H9 (cell line): ENCODE data around the gene CACNB4. TPM values are rescaled to one million over a fixed set of nuclear protein-coding genes. Genes with fewer than 3 reads are reported as not detected.

ENCODE experiments used
- DNase-seq: peaks from one replicate; pipeline ENCODE4 v3.0.0-alpha.2; 2017
- H2AFZ ChIP-seq: one replicate; pipeline ENCODE4 v1.6.1; 2013; ENCODE audit warnings: mild to moderate bottlenecking, low read length, control low read depth, moderate library complexity
- H2AK5ac ChIP-seq: 2 replicates; pipeline ENCODE4 v1.6.1; 2013; ENCODE audit warnings: low read length, control low read depth, mixed read lengths; ENCODE audit not compliant: insufficient read length
- H2BK120ac ChIP-seq: one replicate; pipeline ENCODE4 v1.6.1; 2013; ENCODE audit warnings: low read depth, mild to moderate bottlenecking, low read length, control low read depth, inconsistent platforms; ENCODE audit not compliant: poor library complexity, severe bottlenecking
- H2BK12ac ChIP-seq: 2 replicates; pipeline ENCODE4 v1.6.1; 2013; ENCODE audit warnings: low read length, control low read depth, mixed read lengths, low read depth; ENCODE audit not compliant: insufficient read length
- H2BK15ac ChIP-seq: 2 replicates; pipeline ENCODE4 v1.6.1; 2013; ENCODE audit warnings: low read depth, low read length, control low read depth
- H2BK20ac ChIP-seq: one replicate; pipeline ENCODE4 v1.6.1; 2013; ENCODE audit warnings: low read depth, mild to moderate bottlenecking, low read length, control low read depth, inconsistent platforms; ENCODE audit not compliant: poor library complexity, severe bottlenecking
- H2BK5ac ChIP-seq: 2 replicates; pipeline ENCODE4 v1.6.1; 2013; ENCODE audit warnings: low read length, control low read depth, mixed read lengths; ENCODE audit not compliant: insufficient read length
- H3K14ac ChIP-seq: 2 replicates; pipeline ENCODE4 v1.6.1; 2013; ENCODE audit warnings: low read length, control low read depth; ENCODE audit not compliant: insufficient read depth
- H3K18ac ChIP-seq: 2 replicates; pipeline ENCODE4 v1.6.1; 2013; ENCODE audit warnings: low read depth, mild to moderate bottlenecking, mixed read lengths, low read length, control low read depth; ENCODE audit not compliant: insufficient read length
- H3K23ac ChIP-seq: 2 replicates; pipeline ENCODE4 v1.6.1; 2013; ENCODE audit warnings: low read length, control low read depth, mixed read lengths, low read depth; ENCODE audit not compliant: insufficient read length
- H3K23me2 ChIP-seq: 2 replicates; pipeline ENCODE4 v1.6.1; 2013; ENCODE audit warnings: low read depth, mild to moderate bottlenecking, mixed read lengths, low read length, control low read depth; ENCODE audit not compliant: insufficient read length, poor library complexity, severe bottlenecking
- H3K27ac ChIP-seq: 2 replicates; pipeline ENCODE4 v1.5.1; 2013; ENCODE audit warnings: low read length, control low read depth, mixed read lengths, low read depth; ENCODE audit not compliant: insufficient read length
- H3K27me3 ChIP-seq: 2 replicates; pipeline ENCODE4 v1.6.1; 2013; ENCODE audit warnings: low read length, control low read depth, inconsistent platforms; ENCODE audit not compliant: insufficient read depth
- H3K4ac ChIP-seq: 2 replicates; pipeline ENCODE4 v1.6.1; 2013; ENCODE audit warnings: low read depth, mild to moderate bottlenecking, control low read depth, inconsistent platforms, low read length, moderate library complexity
- H3K4me1 ChIP-seq: 2 replicates; pipeline ENCODE4 v1.6.1; 2013; ENCODE audit warnings: low read length, control low read depth, inconsistent platforms; ENCODE audit not compliant: insufficient read depth
- H3K4me2 ChIP-seq: 2 replicates; pipeline ENCODE4 v1.6.1; 2013; ENCODE audit warnings: low read length, control low read depth, mixed read lengths; ENCODE audit not compliant: insufficient read length, insufficient read depth
- H3K56ac ChIP-seq: 2 replicates; pipeline ENCODE4 v1.6.1; 2013; ENCODE audit warnings: low read depth, mild to moderate bottlenecking, mixed read lengths, low read length, control low read depth; ENCODE audit not compliant: insufficient read length
- H3K79me1 ChIP-seq: 2 replicates; pipeline ENCODE4 v1.6.1; 2013; ENCODE audit warnings: low read depth, mild to moderate bottlenecking, moderate library complexity, low read length, control low read depth, inconsistent platforms; ENCODE audit not compliant: insufficient read depth, poor library complexity, severe bottlenecking
- H3K79me2 ChIP-seq: 2 replicates; pipeline ENCODE4 v1.6.1; 2013; ENCODE audit warnings: low read length, control low read depth, inconsistent platforms; ENCODE audit not compliant: insufficient read depth
- H3K9ac ChIP-seq: 2 replicates; pipeline ENCODE4 v1.6.1; 2013; ENCODE audit warnings: low read length, control low read depth, mixed read lengths; ENCODE audit not compliant: insufficient read length; ENCODE audit errors: extremely low read depth
- H3K9me3 ChIP-seq: one replicate; pipeline ENCODE4 v1.6.1; 2013; ENCODE audit warnings: low read depth, low read length, inconsistent platforms; ENCODE audit not compliant: control insufficient read depth
- H3T11ph ChIP-seq: one replicate; pipeline ENCODE4 v1.6.1; 2013; ENCODE audit warnings: mild to moderate bottlenecking, low read length, control low read depth, inconsistent platforms
- H4K20me1 ChIP-seq: one replicate; pipeline ENCODE4 v1.6.1; 2013; ENCODE audit not compliant: control insufficient read depth, insufficient read length, insufficient read depth
- H4K5ac ChIP-seq: 2 replicates; pipeline ENCODE4 v1.6.1; 2013; ENCODE audit warnings: low read depth, mild to moderate bottlenecking, mixed read lengths, low read length, control low read depth; ENCODE audit not compliant: insufficient read length
- H4K8ac ChIP-seq: replicated peaks from 2 replicates; pipeline ENCODE4 v1.6.1; 2013; ENCODE audit warnings: low read length, control low read depth, mixed read lengths, low read depth; ENCODE audit not compliant: insufficient read length
- H4K91ac ChIP-seq: 2 replicates; pipeline ENCODE4 v1.6.1; 2013; ENCODE audit warnings: low read depth, mild to moderate bottlenecking, moderate library complexity, mixed read lengths, low read length, control low read depth; ENCODE audit not compliant: insufficient read length
- H3K27ac Mint-ChIP-seq, 3 experiments: 2 replicates in 2 of 3; 3 replicates in 1 of 3; pipeline ENCODE4 v1.8.0; 2020 to 2021; ENCODE audit warnings: mixed read lengths in 3 of 3, mild to moderate bottlenecking in 1 of 3, moderate library complexity in 1 of 3
- H3K27me3 Mint-ChIP-seq: 2 replicates; pipeline ENCODE4 v1.8.0; 2021; ENCODE audit warnings: low read depth, mild to moderate bottlenecking, moderate library complexity, mixed read lengths
- H3K36me3 Mint-ChIP-seq, 3 experiments: 2 replicates in 2 of 3; 3 replicates in 1 of 3; pipeline ENCODE4 v1.8.0; 2020 to 2021; ENCODE audit warnings: low read depth in 3 of 3, mixed read lengths in 3 of 3; ENCODE audit not compliant: insufficient read depth in 1 of 3
- H3K4me1 Mint-ChIP-seq, 2 experiments: 2 replicates each; pipeline ENCODE4 v1.8.0; 2020; ENCODE audit warnings: mixed read lengths in 2 of 2
- H3K4me3 Mint-ChIP-seq, 2 experiments: 2 replicates in 1 of 2; 3 replicates in 1 of 2; pipeline ENCODE4 v1.8.0; 2020 to 2021; ENCODE audit warnings: mild to moderate bottlenecking in 2 of 2, mixed read lengths in 2 of 2, moderate library complexity in 1 of 2
- H3K9me3 Mint-ChIP-seq, 2 experiments: 2 replicates in 1 of 2; 3 replicates in 1 of 2; pipeline ENCODE4 v1.8.0; 2020; ENCODE audit warnings: mild to moderate bottlenecking in 2 of 2, mixed read lengths in 2 of 2, moderate library complexity in 1 of 2
- CTCF ChIP-seq: fragments of 200-600 bp; sonication (generic); conservative IDR thresholded peaks from 3 replicates; pipeline ENCODE4 v1.8.0; 2021; ENCODE audit warnings: antibody characterized with exemption, mild to moderate bottlenecking
- WGBS: extraction: QIAGEN DNeasy Blood & Tissue Kit; methylation state at CpG from one replicate; pipeline ENCODE4 v1.1.7; 2013; ENCODE audit warnings: missing lambda C conversion rate, low lambda C conversion rate, mixed read lengths; ENCODE audit not compliant: insufficient read length; ENCODE audit errors: extremely low coverage; 5-methylcytosine and 5-hydroxymethylcytosine counted together
- total RNA-seq: library from RNA; stranded (reverse); gene quantifications from 2 replicates; pipeline ENCODE4 v1.2.1, GENCODE V29; 2021

The CACNB4 gene
- total RNA-seq, 1 experiment from 2014 or later = 1.4 TPM

- Mint-ChIP-seq H3K27ac (no peak overlapping the region), H3K9me3 (no peaks in the 10 kb centered on the region), H3K27me3 (no peaks in the 10 kb centered on the region), H3K36me3 (no peaks in the 10 kb centered on the region), H3K4me1 (peaks cover 13 to 18% of the 10 kb centered on the region in 2 experiments), H3K4me3 (no peak overlapping the region)
- Histone ChIP-seq H3T11ph (no peak overlapping the region), H3K9me3 (no peaks in the 10 kb centered on the region), H4K91ac (no peak overlapping the region), H3K56ac (no peak overlapping the region), H2BK120ac (no peak overlapping the region), H2AFZ (no peak overlapping the region), H2BK12ac (no peak overlapping the region), H3K14ac (no peak overlapping the region), H3K9ac (no peak overlapping the region), H3K4me2 (no peak overlapping the region), H2BK20ac (peak overlapping the region; percentile 60), H3K79me1 (no peaks in the 10 kb centered on the region), H3K23ac (no peak overlapping the region), H3K79me2 (no peaks in the 10 kb centered on the region), H3K27me3 (no peaks in the 10 kb centered on the region), H4K8ac (no peak overlapping the region), H3K23me2 (no peaks in the 10 kb centered on the region), H4K5ac (no peak overlapping the region), H2AK5ac (no peak overlapping the region), H3K18ac (no peak overlapping the region), H3K27ac (no peak overlapping the region), H4K20me1 (no peaks in the 10 kb centered on the region), H2BK15ac (no peak overlapping the region), H2BK5ac (no peak overlapping the region), H3K4me1 (no peaks in the 10 kb centered on the region; the same call in 1 of the 2 replicates), H3K4ac (no peak overlapping the region)
- WGBS = no CpG with 5 or more reads among the region's 1 CpG
- TF ChIP-seq CTCF = no peak
- no peak for DNase-seq
Observed at GRCh38 chr2:151931030-151931611, 167.7 kb downstream of the CACNB4 start.
